ENCODE measurements around the gene LIPT2. TPM values are rescaled to one million over a fixed set of nuclear protein-coding genes. Genes with fewer than 3 reads are reported as not detected.
"Not testable (repeated sequence)": the region's sequence is repeated elsewhere in the genome, so short reads cannot be mapped to it uniquely, and the experiment has no call there.

Gene LIPT2
- total and polyA plus RNA-seq, 7 donors = 1.2 to 3.9 (median 3.2) TPM

GRCh38 chr11:74535371-74536160 is 42.0 kb upstream of the LIPT2 start:
- peaks cover 0 to 1% (median 0%) of the 10 kb centered on the region in 4 donors for H3K9me3 ChIP-seq
- H3K27ac ChIP-seq = no peak overlapping the region
- H3K4me1 ChIP-seq = no peaks in the 10 kb centered on the region
- no peaks in the 10 kb centered on the region for H3K36me3 ChIP-seq
- no peak overlapping the region for H3K4me3 ChIP-seq
- DNase-seq = no peak
- 91 to 92% methylated on average over 14 of the region's 14 CpGs for WGBS, 2 donors
- no peak for TF ChIP-seq CTCF (IDR thresholded peaks at IDR 0.05)
- no peak for TF ChIP-seq POLR2A (IDR thresholded peaks at IDR 0.05)
- TF ChIP-seq EP300 (IDR thresholded peaks at IDR 0.05) = no peak
- TF ChIP-seq POLR2AphosphoS5 (IDR thresholded peaks at IDR 0.05) = no peak
- intact Hi-C loops (cut with DNase I) = no loop called here
- H3K27me3 ChIP-seq = no peaks in the 10 kb centered on the region

GRCh38 chr11:74534946-74535275 is 41.4 kb upstream of the LIPT2 start:
- DNase-seq; H3K9me3 ChIP-seq; H3K27me3 ChIP-seq; H3K4me1 ChIP-seq; H3K27ac ChIP-seq; H3K36me3 ChIP-seq; intact Hi-C loops (cut with DNase I); H3K4me3 ChIP-seq: not testable (repeated sequence)
- 77 to 86% methylated on average over 10 of the region's 10 CpGs for WGBS, 2 donors

- DNase-seq = no peak
- intact Hi-C loops (cut with DNase I) = no loop called here
- no peaks in the 10 kb centered on the region for H3K36me3 ChIP-seq
- no peak for TF ChIP-seq EP300 (IDR thresholded peaks at IDR 0.05)
- no peak for TF ChIP-seq CTCF (IDR thresholded peaks at IDR 0.05)
- TF ChIP-seq POLR2AphosphoS5 (IDR thresholded peaks at IDR 0.05) = no peak
- H3K27me3 ChIP-seq = no peaks in the 10 kb centered on the region
- H3K27ac ChIP-seq = no peak overlapping the region
- no peak overlapping the region for H3K4me3 ChIP-seq
- 71 to 81% methylated on average over 8 of the region's 8 CpGs for WGBS, 2 donors
- H3K4me1 ChIP-seq = no peaks in the 10 kb centered on the region
- peaks cover 0 to 1% (median 0%) of the 10 kb centered on the region in 4 donors for H3K9me3 ChIP-seq
These were observed 40.9 kb upstream of the LIPT2 start for GRCh38 chr11:74534216-74534945.

GRCh38 chr11:74533421-74533820 is 39.9 kb upstream of the LIPT2 start:
- Histone ChIP-seq H3K9me3 (peaks cover 0 to 1% (median 0%) of the 10 kb centered on the region in 4 donors), H3K4me3 (no peak overlapping the region), H3K36me3 (no peaks in the 10 kb centered on the region), H3K27ac (no peak overlapping the region), H3K27me3 (no peaks in the 10 kb centered on the region), H3K4me1 (no peaks in the 10 kb centered on the region)
- TF ChIP-seq CTCF (IDR thresholded peaks at IDR 0.05) (no peak), EP300 (IDR thresholded peaks at IDR 0.05) (no peak), POLR2AphosphoS5 (IDR thresholded peaks at IDR 0.05) (no peak), POLR2A (IDR thresholded peaks at IDR 0.05) (no peak)
- 91 to 97% methylated on average over 9 of the region's 9 CpGs for WGBS, 2 donors
- no peak for DNase-seq
- intact Hi-C loops (cut with DNase I) = no loop called here

- DNase-seq = no peak
- no peak overlapping the region for H3K4me3 ChIP-seq
- H3K27ac ChIP-seq = no peak overlapping the region
- no peaks in the 10 kb centered on the region for H3K36me3 ChIP-seq
- TF ChIP-seq POLR2A (IDR thresholded peaks at IDR 0.05) = no peak
- TF ChIP-seq EP300 (IDR thresholded peaks at IDR 0.05) = no peak
- no peak for TF ChIP-seq CTCF (IDR thresholded peaks at IDR 0.05)
- TF ChIP-seq POLR2AphosphoS5 (IDR thresholded peaks at IDR 0.05) = no peak
- H3K9me3 ChIP-seq = peaks cover 0 to under 1% (median 0%) of the 10 kb centered on the region in 4 donors
- H3K27me3 ChIP-seq = no peaks in the 10 kb centered on the region
- WGBS, 2 donors = 21 to 69% methylated on average over 5 of the region's 5 CpGs
- intact Hi-C loops (cut with DNase I) = no loop called here
- H3K4me1 ChIP-seq = no peaks in the 10 kb centered on the region
These were observed 39.1 kb upstream of the LIPT2 start for GRCh38 chr11:74532501-74533246.

All from sigmoid colon (tissue), 7 donors.